Activated CD4-positive, CD25-positive, alpha-beta regulatory T cell (primary cell): ENCODE results near the gene IL26.
"Not testable (repeated sequence)": the region's sequence is repeated elsewhere in the genome, so short reads cannot be mapped to it uniquely, and the experiment has no call there.

Experiments
- DNase-seq, 4 experiments: peaks; one replicate each; lab custom pipeline; 2025; lab: John Stamatoyannopoulos, UW

Gene IL26

GRCh38 chr12:68198507-68199086 is 27.0 kb downstream of the IL26 start:
- DNase-seq, result no peak

GRCh38 chr12:68190301-68190700 is 35.3 kb downstream of the IL26 start:
- DNase-seq, result no peak

GRCh38 chr12:68189821-68190242 is 35.8 kb downstream of the IL26 start:
- DNase-seq, result no peak

- no peak for DNase-seq
Measured at GRCh38 chr12:68185598-68185997, 40.0 kb downstream of the IL26 start.

- DNase-seq, result no peak
Measured at GRCh38 chr12:68180792-68181744, 44.5 kb downstream of the IL26 start.

- no peak for DNase-seq
Measured at GRCh38 chr12:68178774-68179439, 46.7 kb downstream of the IL26 start.

GRCh38 chr12:68178184-68178583 is 47.4 kb downstream of the IL26 start:
- DNase-seq, result no peak

GRCh38 chr12:68177562-68177961 is 48.0 kb downstream of the IL26 start:
- no peak for DNase-seq

GRCh38 chr12:68176257-68176656 is 49.4 kb downstream of the IL26 start:
- DNase-seq, result no peak

GRCh38 chr12:68175557-68176061 is 50.0 kb downstream of the IL26 start:
- peak in 1 of 4 experiments; percentile 22 for DNase-seq

- not testable (repeated sequence) for DNase-seq
Measured at GRCh38 chr12:68174761-68175160, 50.8 kb downstream of the IL26 start.

GRCh38 chr12:68173792-68174191 is 51.8 kb downstream of the IL26 start:
- no peak for DNase-seq

- DNase-seq, result no peak
Measured at GRCh38 chr12:68170726-68171125, 54.9 kb downstream of the IL26 start.

- DNase-seq, result no peak
Measured at GRCh38 chr12:68169213-68169889, 56.3 kb downstream of the IL26 start.

- DNase-seq, result no peak
Measured at GRCh38 chr12:68166317-68166831, 59.2 kb downstream of the IL26 start.

GRCh38 chr12:68163560-68164081 is 62.0 kb downstream of the IL26 start:
- DNase-seq, result no peak

GRCh38 chr12:68162374-68162773 is 63.2 kb downstream of the IL26 start:
- DNase-seq, result no peak

- no peak for DNase-seq
Measured at GRCh38 chr12:68159681-68160304, 65.8 kb downstream of the IL26 start, which contains the start of gene IFNG. TSS of gene IFNG (minus strand) at chr12:68159740. CDS start at chr12:68159615, 125 bp downstream.

- no peak for DNase-seq
Measured at GRCh38 chr12:68158432-68158831, 67.2 kb downstream of the IL26 start.

- DNase-seq, result no peak
Measured at GRCh38 chr12:68157380-68157779, 68.2 kb downstream of the IL26 start.

- no peak for DNase-seq
Measured at GRCh38 chr12:68156636-68157035, 69.0 kb downstream of the IL26 start.
